ENCODE results near the gene SND1. TPM values are rescaled to one million over a fixed set of nuclear protein-coding genes. Genes with fewer than 3 reads are reported as not detected.
A peak's percentile ranks its signal among the peaks of the same experiment; 100 is the strongest.

Gene SND1
- total RNA-seq: 100 to 1,000 TPM; 246 to 256 TPM

- no peak within 1 kb of the TSS for H3K27ac Mint-ChIP-seq
- peak; percentile 95 for ATAC-seq (replicated peaks)
- no peaks in the 10 kb centered on the region for H3K27me3 Mint-ChIP-seq
- no peaks in the 10 kb centered on the region for H3K9me3 Mint-ChIP-seq
- peaks cover 22% of the 10 kb centered on the region for H3K4me1 Mint-ChIP-seq
- peaks cover 54% of the 10 kb centered on the region for H3K36me3 Mint-ChIP-seq (ENCODE audit: low read depth)
- H3K4me3 Mint-ChIP-seq: no peak within 1 kb of the TSS
These were observed at the start of gene SND1 for GRCh38 chr7:127651556-127652332. Gene SND1, plus strand, starts transcription at chr7:127652194. Its CDS starts 180 bp downstream, at chr7:127652374.

DNA sequence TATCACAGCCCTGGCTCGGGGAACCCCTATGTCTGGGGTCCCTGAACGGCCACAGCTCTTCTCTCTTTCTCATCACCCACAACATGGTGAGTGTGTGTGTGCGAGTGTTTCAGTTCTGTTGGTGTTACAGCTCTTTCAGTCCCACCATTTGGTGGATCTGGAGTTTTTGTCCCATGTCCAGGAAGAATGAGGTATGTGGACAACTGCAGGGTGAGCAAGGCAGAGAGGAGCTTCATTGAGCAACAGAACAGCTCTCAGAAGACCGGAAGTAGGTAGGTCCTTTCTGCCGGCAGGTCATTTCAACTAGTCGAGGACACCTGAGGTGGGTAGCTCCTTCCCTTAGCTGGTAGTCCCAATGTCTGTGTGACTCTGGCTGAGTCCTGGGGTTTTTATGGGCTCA lies 43.5 kb upstream of the SND1 start:
- no peaks in the 10 kb centered on the region for H3K4me1 Mint-ChIP-seq
- no peak overlapping the region for H3K27ac Mint-ChIP-seq
- H3K36me3 Mint-ChIP-seq (ENCODE audit: low read depth): no peaks in the 10 kb centered on the region
- H3K27me3 Mint-ChIP-seq: peaks cover 18% of the 10 kb centered on the region
- no peak for ATAC-seq (replicated peaks)
- H3K9me3 Mint-ChIP-seq: no peaks in the 10 kb centered on the region
- no peak overlapping the region for H3K4me3 Mint-ChIP-seq

DNA sequence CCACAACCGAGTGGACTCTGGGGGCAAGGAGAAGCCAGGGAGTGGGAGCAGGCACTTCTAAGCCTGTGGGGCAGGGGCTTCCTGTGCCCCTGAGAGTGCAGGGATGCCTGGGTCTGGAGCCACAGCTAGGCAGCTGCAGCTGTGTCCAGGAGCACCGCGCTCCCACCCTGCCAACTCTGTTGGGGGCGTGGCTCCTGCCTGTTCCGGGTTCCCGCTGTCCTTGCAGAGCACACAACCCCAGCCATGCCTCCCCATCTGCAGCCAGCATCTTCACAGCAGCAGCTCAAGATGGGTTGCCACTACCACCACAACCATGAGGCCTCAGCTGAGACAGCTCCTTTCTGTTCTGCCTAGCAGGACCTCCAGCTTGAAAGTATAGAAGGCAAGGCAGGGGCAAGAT lies 42.7 kb upstream of the SND1 start:
- Mint-ChIP-seq H3K27ac (no peak overlapping the region), H3K4me3 (no peak overlapping the region), H3K27me3 (peaks cover 23% of the 10 kb centered on the region), H3K9me3 (no peaks in the 10 kb centered on the region), H3K4me1 (no peaks in the 10 kb centered on the region), H3K36me3 (ENCODE audit: low read depth) (no peaks in the 10 kb centered on the region)
- ATAC-seq (replicated peaks): no peak

- ATAC-seq (replicated peaks): no peak
- no peaks in the 10 kb centered on the region for H3K9me3 Mint-ChIP-seq
These were observed 39.7 kb upstream of the SND1 start for GRCh38 chr7:127612263-127612662.

DNA sequence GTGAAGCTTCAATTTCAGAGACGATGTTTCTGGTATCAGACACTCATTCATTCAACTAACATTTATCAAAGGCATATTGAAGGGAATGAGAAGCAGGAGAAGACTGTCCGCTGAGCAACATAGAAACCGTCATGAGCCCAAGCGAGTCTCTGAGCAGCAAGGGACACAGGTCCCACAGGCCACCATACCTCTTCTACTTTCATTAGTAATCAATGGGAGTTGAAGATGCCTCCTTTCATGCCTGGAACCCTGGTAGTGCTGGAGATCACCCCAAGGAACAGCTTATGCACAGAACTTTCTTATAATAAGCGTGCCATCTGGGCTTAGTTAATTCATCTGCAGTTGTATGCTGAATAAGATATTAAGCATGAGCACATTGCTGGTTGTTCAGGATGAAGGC lies 35.3 kb upstream of the SND1 start:
- Mint-ChIP-seq H3K27ac (no peak overlapping the region), H3K9me3 (no peaks in the 10 kb centered on the region), H3K27me3 (peaks cover 64% of the 10 kb centered on the region), H3K4me3 (no peak overlapping the region), H3K36me3 (ENCODE audit: low read depth) (no peaks in the 10 kb centered on the region), H3K4me1 (no peaks in the 10 kb centered on the region)
- ATAC-seq (replicated peaks): no peak

More at GRCh38 chr7:127612263-127612662, 39.7 kb upstream of the SND1 start:
- Mint-ChIP-seq H3K4me1 (no peaks in the 10 kb centered on the region), H3K36me3 (ENCODE audit: low read depth) (no peaks in the 10 kb centered on the region), H3K4me3 (no peak overlapping the region), H3K27me3 (peaks cover 33% of the 10 kb centered on the region), H3K27ac (no peak overlapping the region)

- H3K4me3 Mint-ChIP-seq: no peak within 1 kb of the TSS
- ATAC-seq (replicated peaks): no peak
- no peaks in the 10 kb centered on the region for H3K4me1 Mint-ChIP-seq
- no peaks in the 10 kb centered on the region for H3K9me3 Mint-ChIP-seq
- H3K27me3 Mint-ChIP-seq: peaks cover 60% of the 10 kb centered on the region
- no peaks in the 10 kb centered on the region for H3K36me3 Mint-ChIP-seq (ENCODE audit: low read depth)
- no peak within 1 kb of the TSS for H3K27ac Mint-ChIP-seq
These were observed 34.0 kb upstream of the SND1 start, which contains the start of gene PAX4 for GRCh38 chr7:127618042-127618441. Gene PAX4, minus strand, starts transcription at chr7:127618142. Its CDS starts 2,214 bp downstream, at chr7:127615928.

DNA sequence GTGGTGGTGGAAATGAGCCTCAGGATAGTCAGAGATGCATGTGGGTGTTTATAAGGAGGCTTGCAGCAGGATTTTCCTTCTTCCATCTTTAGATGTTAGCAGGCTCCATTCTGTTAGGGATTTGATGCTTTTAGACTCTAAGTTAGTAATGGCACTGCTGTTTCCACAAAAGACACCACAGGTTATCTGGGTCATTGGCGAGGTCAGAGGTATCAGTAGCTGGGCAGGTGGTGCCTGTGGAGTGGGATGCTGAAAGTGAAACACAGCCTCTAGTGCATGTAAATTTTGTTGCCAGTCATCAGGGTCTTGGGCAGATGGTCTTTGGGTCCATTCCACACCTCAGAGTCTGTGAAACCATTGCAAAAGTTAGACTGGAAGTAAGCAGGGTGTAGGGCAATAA lies 33.2 kb upstream of the SND1 start:
- no peaks in the 10 kb centered on the region for H3K4me1 Mint-ChIP-seq
- no peak for ATAC-seq (replicated peaks)
- no peak overlapping the region for H3K4me3 Mint-ChIP-seq
- H3K36me3 Mint-ChIP-seq (ENCODE audit: low read depth): no peaks in the 10 kb centered on the region
- no peak overlapping the region for H3K27ac Mint-ChIP-seq
- H3K9me3 Mint-ChIP-seq: no peaks in the 10 kb centered on the region
- H3K27me3 Mint-ChIP-seq: peaks cover 56% of the 10 kb centered on the region

DNA sequence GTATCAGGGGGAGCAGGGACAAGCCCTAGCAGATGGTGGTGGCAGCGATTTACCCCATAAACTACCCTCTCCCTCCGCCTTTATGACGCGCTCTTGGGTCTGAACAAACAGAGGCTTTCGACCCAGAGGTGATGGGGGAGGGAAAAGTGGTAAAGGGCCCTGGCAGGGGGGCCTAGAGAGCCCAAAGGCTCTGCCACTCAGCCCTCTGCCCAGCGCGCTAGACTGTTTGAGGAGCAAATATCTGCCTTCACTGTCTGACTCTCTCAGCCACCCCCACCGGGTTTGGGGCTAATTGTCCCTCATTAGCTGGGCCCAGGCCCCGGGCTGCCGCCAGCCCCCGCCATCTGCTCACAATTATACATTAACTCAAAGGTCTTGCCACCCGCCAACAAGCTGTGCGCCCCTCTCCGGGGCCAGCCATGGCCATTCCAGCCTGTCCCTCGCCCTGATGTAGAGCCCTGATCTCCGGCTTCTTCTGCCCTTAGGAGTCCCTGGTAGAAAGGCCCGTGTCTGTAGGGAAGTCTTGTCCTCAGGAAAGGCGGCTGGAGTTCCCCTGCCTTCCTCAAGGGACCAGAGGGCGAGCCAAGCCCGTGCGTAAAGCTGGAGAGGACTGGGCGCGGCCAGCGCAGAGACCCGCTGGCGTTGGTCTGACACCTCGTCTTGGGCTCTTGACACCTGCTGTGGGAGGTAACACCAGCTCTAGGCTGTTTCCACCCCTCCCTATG lies 32.2 kb upstream of the SND1 start:
- peaks cover 54% of the 10 kb centered on the region for H3K27me3 Mint-ChIP-seq
- H3K9me3 Mint-ChIP-seq: no peaks in the 10 kb centered on the region
- no peaks in the 10 kb centered on the region for H3K36me3 Mint-ChIP-seq (ENCODE audit: low read depth)
- H3K4me1 Mint-ChIP-seq: no peaks in the 10 kb centered on the region
- no peak overlapping the region for H3K4me3 Mint-ChIP-seq
- no peak overlapping the region for H3K27ac Mint-ChIP-seq
- ATAC-seq (replicated peaks): no peak

DNA sequence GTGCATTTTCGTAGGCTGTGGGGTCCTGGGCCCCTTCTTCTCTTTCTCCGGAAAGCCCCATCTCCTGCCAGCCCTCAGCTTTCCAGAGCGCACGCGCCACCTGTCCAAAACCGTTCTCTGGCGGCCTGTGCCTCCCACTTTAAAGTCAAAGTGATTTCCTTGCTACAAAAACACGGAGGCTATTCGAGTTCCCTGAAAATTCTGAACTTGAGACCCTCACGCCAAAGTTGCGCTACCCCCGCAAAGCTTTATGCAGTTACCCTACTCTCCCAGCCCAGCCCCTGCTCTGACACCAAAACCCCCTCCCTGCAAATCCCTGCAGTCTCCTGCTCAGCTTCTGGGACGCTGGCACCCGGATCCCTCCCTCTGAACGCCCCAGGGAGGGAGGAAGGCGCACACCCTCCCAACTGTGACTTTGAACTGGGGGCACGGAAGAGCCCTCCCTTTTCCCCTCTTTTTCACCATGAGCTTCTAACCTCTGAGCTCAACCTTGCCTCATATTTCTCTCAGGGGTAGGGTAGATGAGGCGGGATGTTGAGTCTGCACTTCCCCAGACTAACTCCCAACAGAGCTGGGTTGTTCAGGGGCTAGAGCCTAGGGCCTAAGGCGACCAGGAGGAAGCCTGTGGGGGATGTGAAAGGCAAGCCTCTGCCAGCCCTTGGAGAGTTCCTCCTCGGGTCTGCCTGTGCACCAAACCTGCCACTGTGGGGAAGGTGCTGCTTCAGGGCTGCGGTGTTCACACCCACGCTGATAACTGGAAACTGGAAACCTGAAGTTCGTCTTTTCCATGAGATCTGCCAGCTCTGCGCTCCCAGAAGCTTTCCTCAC lies 31.4 kb upstream of the SND1 start:
- no peaks in the 10 kb centered on the region for H3K36me3 Mint-ChIP-seq (ENCODE audit: low read depth)
- ATAC-seq (replicated peaks): no peak
- no peak overlapping the region for H3K4me3 Mint-ChIP-seq
- H3K27ac Mint-ChIP-seq: no peak overlapping the region
- no peaks in the 10 kb centered on the region for H3K9me3 Mint-ChIP-seq
- peaks cover 54% of the 10 kb centered on the region for H3K27me3 Mint-ChIP-seq
- no peaks in the 10 kb centered on the region for H3K4me1 Mint-ChIP-seq

DNA sequence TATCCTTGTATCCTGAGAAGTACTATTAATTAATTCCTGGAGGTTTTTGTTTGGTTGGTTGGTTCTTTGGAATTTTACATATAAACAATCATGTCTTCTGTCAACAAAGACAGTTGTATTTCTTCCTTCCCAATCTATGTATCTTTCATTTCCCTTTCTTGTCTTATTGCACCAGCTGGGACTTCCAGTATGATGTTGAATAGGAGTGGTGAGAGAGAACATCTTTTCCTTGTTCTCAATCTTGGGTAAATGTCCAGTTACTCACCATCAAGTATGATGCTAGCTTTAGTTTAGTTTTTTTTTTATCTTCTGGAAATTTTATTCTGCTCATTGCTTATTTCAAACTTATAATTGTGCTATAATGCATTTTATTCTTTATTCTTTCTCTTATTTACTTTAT lies 26.7 kb upstream of the SND1 start:
- Mint-ChIP-seq H3K27me3 (peaks cover 27% of the 10 kb centered on the region), H3K27ac (no peak overlapping the region), H3K4me3 (no peak overlapping the region), H3K4me1 (no peaks in the 10 kb centered on the region), H3K9me3 (no peaks in the 10 kb centered on the region), H3K36me3 (ENCODE audit: low read depth) (no peaks in the 10 kb centered on the region)
- no peak for ATAC-seq (replicated peaks)

DNA sequence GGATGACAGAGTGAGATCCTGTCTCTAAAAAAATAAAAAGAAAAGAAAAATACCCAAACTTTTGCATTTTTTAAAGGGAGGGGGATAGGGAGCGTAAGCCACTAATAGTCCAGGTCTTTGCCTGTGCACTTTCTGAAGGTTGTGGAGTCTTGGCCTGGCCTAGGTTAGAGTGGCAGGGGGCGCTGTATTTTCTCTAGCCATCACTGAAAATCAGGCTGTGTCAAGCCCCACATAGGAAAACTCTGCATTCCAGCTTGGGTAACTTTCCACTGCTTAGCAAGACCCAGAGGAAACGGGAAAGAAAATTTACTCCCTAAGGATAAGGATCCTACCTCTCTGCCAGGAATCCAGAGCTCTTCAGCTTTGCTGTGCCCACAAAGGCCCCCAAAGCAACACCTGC lies 23.5 kb upstream of the SND1 start:
- Mint-ChIP-seq H3K4me1 (no peaks in the 10 kb centered on the region), H3K36me3 (ENCODE audit: low read depth) (no peaks in the 10 kb centered on the region), H3K4me3 (no peak overlapping the region), H3K9me3 (no peaks in the 10 kb centered on the region), H3K27me3 (peaks cover 13% of the 10 kb centered on the region), H3K27ac (no peak overlapping the region)
- no peak for ATAC-seq (replicated peaks)

DNA sequence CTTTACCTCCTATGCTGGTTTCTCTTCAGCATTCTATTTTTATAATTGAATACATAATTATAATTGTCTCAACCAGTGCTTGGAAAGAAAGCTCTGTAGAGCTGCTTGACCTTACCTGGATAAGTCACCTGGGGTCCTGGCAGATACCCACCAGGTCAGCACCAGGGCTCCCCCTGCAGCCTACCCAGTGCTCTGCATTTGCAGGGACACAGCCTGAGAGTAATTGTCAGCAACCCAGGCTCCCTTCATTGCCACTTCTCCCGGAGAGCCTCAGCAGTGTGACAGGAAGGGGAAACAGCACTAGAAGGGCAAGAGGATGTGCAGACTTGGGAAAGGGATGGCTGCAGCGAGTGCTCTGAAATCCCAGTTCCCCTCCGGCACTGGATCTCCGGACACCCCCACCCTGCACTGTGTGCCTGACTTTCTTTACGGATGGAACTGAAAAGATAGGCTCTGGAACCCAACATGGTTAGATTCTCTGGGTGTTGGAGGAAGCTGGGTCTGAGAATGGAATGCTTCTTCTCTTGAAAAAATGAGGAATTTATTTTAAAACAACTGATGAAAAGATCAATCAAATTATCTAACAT lies 22.6 kb upstream of the SND1 start:
- Mint-ChIP-seq H3K27ac (no peak overlapping the region), H3K36me3 (ENCODE audit: low read depth) (no peaks in the 10 kb centered on the region), H3K9me3 (no peaks in the 10 kb centered on the region), H3K4me3 (no peak overlapping the region), H3K4me1 (no peaks in the 10 kb centered on the region), H3K27me3 (peaks cover 16% of the 10 kb centered on the region)
- ATAC-seq (replicated peaks): no peak

GRCh38 chr7:127632276-127632910 lies 19.6 kb upstream of the SND1 start:
- Mint-ChIP-seq H3K9me3 (no peaks in the 10 kb centered on the region), H3K4me3 (no peak overlapping the region), H3K27ac (no peak overlapping the region), H3K27me3 (peaks cover 24% of the 10 kb centered on the region), H3K4me1 (peaks cover 5% of the 10 kb centered on the region), H3K36me3 (ENCODE audit: low read depth) (no peaks in the 10 kb centered on the region)
- ATAC-seq (replicated peaks): no peak

Data from activated T-helper 17 cell treated with anti-CD3 and anti-CD28 coated beads, Interleukin-2, amount 50 U/mL, for 72 hours (primary cell).